Astrocyte (in vitro differentiated cells and primary cell): ENCODE results near the gene LRRC28. TPM values are rescaled to one million over a fixed set of nuclear protein-coding genes. Genes with fewer than 3 reads are reported as not detected.

Experiments used
- DNase-seq: peaks from one replicate; pipeline ENCODE4 v3.0.0-alpha.2; 2010; ENCODE audit warnings: low read depth
- FAIRE-seq: peaks from 2 replicates; lab custom pipeline; 2011; peaks lifted over from hg19 to GRCh38; lab: Jason Lieb, UNC
- H2AFZ ChIP-seq: 2 replicates; pipeline ENCODE4 v1.6.0; 2012; ENCODE audit warnings: low read depth, low read length, inconsistent platforms
- H3K27ac ChIP-seq: 2 replicates; pipeline ENCODE4 v1.5.1; 2011; ENCODE audit warnings: low read depth, low read length, inconsistent platforms
- H3K27me3 ChIP-seq: 2 replicates; pipeline ENCODE4 v1.6.0; 2011; ENCODE audit warnings: low read length, inconsistent platforms; ENCODE audit not compliant: insufficient read depth
- H3K36me3 ChIP-seq: 2 replicates; pipeline ENCODE4 v1.5.1; 2011; ENCODE audit warnings: low read length, inconsistent platforms; ENCODE audit not compliant: insufficient read depth
- H3K4me1 ChIP-seq: 2 replicates; pipeline ENCODE4 v1.5.1; 2011; ENCODE audit warnings: low read length, inconsistent platforms; ENCODE audit not compliant: insufficient read depth
- H3K4me2 ChIP-seq: 2 replicates; pipeline ENCODE4 v1.6.0; 2012; ENCODE audit warnings: low read length, inconsistent platforms
- H3K4me3 ChIP-seq: 2 replicates; pipeline ENCODE4 v1.5.1; 2011; ENCODE audit warnings: low read depth, mild to moderate bottlenecking, low read length, inconsistent platforms; ENCODE audit not compliant: insufficient read depth
- H3K79me2 ChIP-seq: 2 replicates; pipeline ENCODE4 v1.6.0; 2012; ENCODE audit warnings: mild to moderate bottlenecking, low read length, inconsistent platforms; ENCODE audit not compliant: insufficient read depth
- H3K9ac ChIP-seq: 2 replicates; pipeline ENCODE4 v1.6.0; 2012; ENCODE audit warnings: mild to moderate bottlenecking, low read length, inconsistent platforms
- H3K9me3 ChIP-seq: 2 replicates; pipeline ENCODE4 v1.5.1; 2012; ENCODE audit warnings: low read depth, mild to moderate bottlenecking, low read length, inconsistent platforms; ENCODE audit not compliant: insufficient read depth
- H4K20me1 ChIP-seq: 2 replicates; pipeline ENCODE4 v1.6.0; 2012; ENCODE audit warnings: low read length, inconsistent platforms; ENCODE audit not compliant: insufficient read depth
- H3K27ac Mint-ChIP-seq: one replicate; pipeline ENCODE4 v1.8.0; 2021; ENCODE audit warnings: mild to moderate bottlenecking, mixed read lengths; ENCODE audit not compliant: unreplicated experiment
- H3K27me3 Mint-ChIP-seq: one replicate; pipeline ENCODE4 v1.8.0; 2021; ENCODE audit warnings: low read depth, mixed read lengths; ENCODE audit not compliant: unreplicated experiment
- H3K36me3 Mint-ChIP-seq: one replicate; pipeline ENCODE4 v1.8.0; 2021; ENCODE audit warnings: low read depth, mixed read lengths; ENCODE audit not compliant: unreplicated experiment
- H3K4me1 Mint-ChIP-seq: one replicate; pipeline ENCODE4 v1.8.0; 2021; ENCODE audit warnings: low read depth, mixed read lengths; ENCODE audit not compliant: unreplicated experiment
- H3K4me3 Mint-ChIP-seq: one replicate; pipeline ENCODE4 v1.8.0; 2021; ENCODE audit warnings: mild to moderate bottlenecking, moderate library complexity, mixed read lengths; ENCODE audit not compliant: unreplicated experiment
- H3K9me3 Mint-ChIP-seq: one replicate; pipeline ENCODE4 v1.8.0; 2021; ENCODE audit warnings: mild to moderate bottlenecking, mixed read lengths; ENCODE audit not compliant: unreplicated experiment
- CTCF ChIP-seq: IDR thresholded peaks from 2 replicates; pipeline ENCODE4 v1.5.1; 2011; ENCODE audit warnings: low read depth, mild to moderate bottlenecking, inconsistent platforms, low read length, moderate library complexity; ENCODE audit not compliant: insufficient read depth
- EZH2 ChIP-seq: IDR thresholded peaks from 2 replicates; pipeline ENCODE4 v1.6.1; 2012; ENCODE audit warnings: mild to moderate bottlenecking, low read length, inconsistent platforms; ENCODE audit not compliant: insufficient read depth
- total RNA-seq: library from RNA; stranded (reverse); gene quantifications from 2 replicates; pipeline ENCODE4 v1.2.1, GENCODE V29; 2021

The LRRC28 gene
- total RNA-seq, 1 donor from 2014 or later, result 28.1 TPM

GRCh38 chr15:99306694-99307338 is 55.5 kb downstream of the LRRC28 start:
- no peaks in the 10 kb centered on the region for H3K27me3 Mint-ChIP-seq
- TF ChIP-seq EZH2 (no peak), CTCF (no peak)
- H3K4me1 Mint-ChIP-seq, result peaks cover 21% of the 10 kb centered on the region
- H3K27ac Mint-ChIP-seq, result peak overlapping the region; percentile 54
- no peak for DNase-seq
- no peaks in the 10 kb centered on the region for H3K9me3 Mint-ChIP-seq
- H3K36me3 ChIP-seq, result no peaks in the 10 kb centered on the region
- peak overlapping the region; percentile 71 for H3K4me2 ChIP-seq
- H2AFZ ChIP-seq, result peak overlapping the region; percentile 51
- peaks cover 3% of the 10 kb centered on the region for H3K36me3 Mint-ChIP-seq
- H3K4me3 ChIP-seq, result no peak overlapping the region
- H3K27me3 ChIP-seq, result no peaks in the 10 kb centered on the region
- no peaks in the 10 kb centered on the region for H3K79me2 ChIP-seq
- H3K9me3 ChIP-seq, result no peaks in the 10 kb centered on the region
- peaks cover 21% of the 10 kb centered on the region for H3K4me1 ChIP-seq
- FAIRE-seq, result peak; percentile 17
- H4K20me1 ChIP-seq, result no peaks in the 10 kb centered on the region
- H3K27ac ChIP-seq, result no peak overlapping the region
- peak overlapping the region; percentile 14 for H3K9ac ChIP-seq
- no peak overlapping the region for H3K4me3 Mint-ChIP-seq

- FAIRE-seq (no peak), DNase-seq (peak; percentile 51)
- Histone ChIP-seq H3K4me3 (peak overlapping the region; percentile 14), H3K4me1 (peaks cover 21% of the 10 kb centered on the region), H4K20me1 (no peaks in the 10 kb centered on the region), H3K27me3 (no peaks in the 10 kb centered on the region), H3K9ac (peak overlapping the region; percentile 48), H3K4me2 (peak overlapping the region; percentile 71), H3K36me3 (no peaks in the 10 kb centered on the region), H3K9me3 (no peaks in the 10 kb centered on the region), H2AFZ (peak overlapping the region; percentile 48), H3K79me2 (no peaks in the 10 kb centered on the region), H3K27ac (peak overlapping the region; percentile 46)
- Mint-ChIP-seq H3K9me3 (no peaks in the 10 kb centered on the region), H3K36me3 (peaks cover 4% of the 10 kb centered on the region), H3K27ac (peak overlapping the region; percentile 68), H3K27me3 (no peaks in the 10 kb centered on the region), H3K4me3 (no peak overlapping the region), H3K4me1 (peaks cover 21% of the 10 kb centered on the region)
- no peak for TF ChIP-seq CTCF
- TF ChIP-seq EZH2, result no peak
Measured at GRCh38 chr15:99307735-99308134, 56.5 kb downstream of the LRRC28 start.

- H3K4me2 ChIP-seq, result no peak overlapping the region
- H3K4me3 Mint-ChIP-seq, result no peak overlapping the region
- no peaks in the 10 kb centered on the region for H3K9me3 Mint-ChIP-seq
- no peaks in the 10 kb centered on the region for H3K36me3 ChIP-seq
- TF ChIP-seq EZH2, result no peak
- no peak for TF ChIP-seq CTCF
- no peaks in the 10 kb centered on the region for H3K79me2 ChIP-seq
- peaks cover 21% of the 10 kb centered on the region for H3K4me1 ChIP-seq
- H2AFZ ChIP-seq, result no peak overlapping the region
- H3K36me3 Mint-ChIP-seq, result peaks cover 8% of the 10 kb centered on the region
- H4K20me1 ChIP-seq, result no peaks in the 10 kb centered on the region
- H3K27ac Mint-ChIP-seq, result no peak overlapping the region
- no peak for DNase-seq
- H3K27me3 ChIP-seq, result no peaks in the 10 kb centered on the region
- H3K9me3 ChIP-seq, result no peaks in the 10 kb centered on the region
- H3K9ac ChIP-seq, result no peak overlapping the region
- H3K27me3 Mint-ChIP-seq, result no peaks in the 10 kb centered on the region
- H3K4me1 Mint-ChIP-seq, result peaks cover 27% of the 10 kb centered on the region
- H3K27ac ChIP-seq, result no peak overlapping the region
- no peak for FAIRE-seq
- no peak overlapping the region for H3K4me3 ChIP-seq
Measured at GRCh38 chr15:99310745-99311144, 59.5 kb downstream of the LRRC28 start.
